ENCODE results near the gene SORT1. TPM values are rescaled to one million over a fixed set of nuclear protein-coding genes. Genes with fewer than 3 reads are reported as not detected.

Gene SORT1
- total and polyA plus RNA-seq, 2 of the 13 experiments (the other 11 are each of a cell fraction or from before 2014, with no cell fraction given), result 32.4 to 93.0 TPM

- TF ChIP-seq SALL1 (CRISPR knock-in tag; IDR thresholded peaks at IDR 0.05) (peak; percentile 99), REST (IDR thresholded peaks at IDR 0.05; ENCODE audit: borderline replicate concordance in 1 of 2, low read depth in 1 of 2, low read length in 2 of 2) (peak in 1 of 2 experiments; percentile 67; a peak in 2 of 4 replicates), SOX6 (IDR thresholded peaks at IDR 0.05) (no peak), SOX6 (CRISPR knock-in tag; IDR thresholded peaks at IDR 0.05) (peak; percentile 92), ATF7-NPFF (CRISPR knock-in tag; IDR thresholded peaks at IDR 0.05; ENCODE audit: low read depth) (0 out of 2 replicates have a peak, but pooled peaks have one; percentile 38), CREB1 (IDR thresholded peaks at IDR 0.05) (peak; percentile 56; the same call in 1 of the 2 replicates), CREB1 (CRISPR knock-in tag; IDR thresholded peaks at IDR 0.05) (peak; percentile 69), ZNF790 (CRISPR knock-in tag; IDR thresholded peaks at IDR 0.05; ENCODE audit: borderline replicate concordance) (no peak), ZNF333 (CRISPR knock-in tag; IDR thresholded peaks at IDR 0.05; ENCODE audit: borderline replicate concordance) (no peak), NFYB (CRISPR knock-in tag; IDR thresholded peaks at IDR 0.05) (peak; percentile 35), MIXL1 (CRISPR knock-in tag; IDR thresholded peaks at IDR 0.05) (peak; percentile 71; the same call in 1 of the 2 replicates), RXRB (CRISPR knock-in tag; IDR thresholded peaks at IDR 0.05; ENCODE audit: borderline replicate concordance) (peak; percentile 88), ZNF773 (CRISPR knock-in tag; IDR thresholded peaks at IDR 0.05; ENCODE audit: borderline replicate concordance) (no peak), PCBP2 (optimal IDR thresholded peaks at IDR 0.05; ENCODE audit: low read depth, low read length, poor library complexity, severe bottlenecking) (no peak), STAG1 (CRISPR knock-in tag; IDR thresholded peaks at IDR 0.05) (peak; percentile 27; the same call in 1 of the 2 replicates), CCAR2 (optimal IDR thresholded peaks at IDR 0.05; ENCODE audit: low read depth, low read length) (no peak), ZSCAN31 (CRISPR knock-in tag; IDR thresholded peaks at IDR 0.05; ENCODE audit: low read depth) (peak; percentile 62; the same call in 1 of the 2 replicates), DBP (CRISPR knock-in tag; IDR thresholded peaks at IDR 0.05; ENCODE audit: not compliant biosample characterization) (no peak), HIVEP1 (CRISPR knock-in tag; IDR thresholded peaks at IDR 0.05) (no peak), MYPOP (CRISPR knock-in tag; IDR thresholded peaks at IDR 0.05) (peak; percentile 50; the same call in 1 of the 2 replicates), RBM22 (optimal IDR thresholded peaks at IDR 0.05; ENCODE audit: low read length) (no peak), WIZ (CRISPR knock-in tag; IDR thresholded peaks at IDR 0.05) (no peak)
- TF ChIP-seq, protein P1, sequence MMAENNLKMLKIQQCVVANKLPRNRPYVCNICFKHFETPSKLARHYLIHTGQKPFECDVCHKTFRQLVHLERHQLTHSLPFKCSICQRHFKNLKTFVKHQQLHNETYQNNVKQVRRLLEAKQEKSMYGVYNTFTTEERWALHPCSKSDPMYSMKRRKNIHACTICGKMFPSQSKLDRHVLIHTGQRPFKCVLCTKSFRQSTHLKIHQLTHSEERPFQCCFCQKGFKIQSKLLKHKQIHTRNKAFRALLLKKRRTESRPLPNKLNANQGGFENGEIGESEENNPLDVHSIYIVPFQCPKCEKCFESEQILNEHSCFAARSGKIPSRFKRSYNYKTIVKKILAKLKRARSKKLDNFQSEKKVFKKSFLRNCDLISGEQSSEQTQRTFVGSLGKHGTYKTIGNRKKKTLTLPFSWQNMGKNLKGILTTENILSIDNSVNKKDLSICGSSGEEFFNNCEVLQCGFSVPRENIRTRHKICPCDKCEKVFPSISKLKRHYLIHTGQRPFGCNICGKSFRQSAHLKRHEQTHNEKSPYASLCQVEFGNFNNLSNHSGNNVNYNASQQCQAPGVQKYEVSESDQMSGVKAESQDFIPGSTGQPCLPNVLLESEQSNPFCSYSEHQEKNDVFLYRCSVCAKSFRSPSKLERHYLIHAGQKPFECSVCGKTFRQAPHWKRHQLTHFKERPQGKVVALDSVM (CRISPR knock-in tag; IDR thresholded peaks at IDR 0.05), result peak; percentile 58
Observed at GRCh38 chr1:109392788-109393616, 4.7 kb downstream of the SORT1 start (continued).
